ENCODE measurements around the gene ISOC2.
A peak's percentile ranks its signal among the peaks of the same experiment; 100 is the strongest.
"Not testable (repeated sequence)": the region's sequence is repeated elsewhere in the genome, so short reads cannot be mapped to it uniquely, and the experiment has no call there.

The ISOC2 gene

DNA sequence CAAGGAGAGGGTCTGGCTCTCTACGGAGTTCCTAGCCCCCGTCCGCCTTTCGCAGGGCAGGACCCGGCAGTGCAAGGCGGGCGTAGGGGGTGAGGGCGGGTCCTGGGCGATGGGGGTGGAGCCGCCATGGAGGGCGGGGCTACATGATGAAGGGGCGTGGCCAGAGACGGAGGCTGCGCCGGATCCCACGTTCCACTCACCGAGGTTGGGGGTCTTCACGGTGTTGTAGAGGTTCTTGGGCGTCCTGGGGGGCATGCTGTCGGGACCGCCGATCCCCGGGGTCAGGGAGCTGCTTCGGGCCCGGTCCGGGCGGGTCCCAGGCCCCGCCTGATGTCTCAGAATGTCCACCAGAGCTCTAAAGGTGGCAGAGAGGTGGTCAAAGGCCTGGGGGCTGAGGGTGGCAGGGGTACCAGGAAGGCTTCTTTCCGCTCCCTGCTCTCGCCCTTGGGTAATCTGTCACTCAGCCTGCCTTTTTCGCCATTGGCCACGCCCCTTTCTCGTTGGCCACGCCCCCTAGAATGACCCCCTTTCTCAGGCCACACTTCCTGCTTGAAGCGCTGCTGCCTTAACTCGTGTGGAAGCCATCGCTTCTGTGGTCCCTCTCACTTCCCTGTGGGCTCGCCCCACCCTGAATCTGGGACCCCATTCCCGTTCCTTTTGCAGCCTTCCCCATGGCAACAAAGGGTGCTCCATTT, 20.9 kb downstream of the ISOC2 start:
- DNase-seq (ENCODE audit: low read depth in 2 of 2): peak in 1 of 2 donors; percentile 27

DNA sequence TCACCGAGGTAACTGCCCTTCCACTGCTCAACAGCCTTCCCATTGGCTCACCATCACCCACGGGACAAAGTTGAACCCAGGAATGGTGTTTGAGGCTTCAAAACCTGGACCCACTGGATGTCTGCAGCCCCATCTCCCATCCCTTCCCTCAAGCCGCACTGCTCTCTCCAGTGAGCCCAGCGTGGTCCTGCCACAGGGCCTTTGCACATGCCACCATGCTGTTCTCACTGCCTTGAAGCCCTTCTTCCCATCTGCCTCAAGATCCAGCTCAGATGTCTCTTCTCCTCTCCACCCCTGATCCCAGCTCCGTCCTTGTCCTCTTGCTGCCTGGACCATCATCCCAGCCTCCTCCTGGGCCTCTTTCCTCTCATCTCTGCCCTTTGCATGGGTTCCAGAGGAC, 22.4 kb downstream of the ISOC2 start:
- no peak for DNase-seq (ENCODE audit: low read depth in 2 of 2)

DNA sequence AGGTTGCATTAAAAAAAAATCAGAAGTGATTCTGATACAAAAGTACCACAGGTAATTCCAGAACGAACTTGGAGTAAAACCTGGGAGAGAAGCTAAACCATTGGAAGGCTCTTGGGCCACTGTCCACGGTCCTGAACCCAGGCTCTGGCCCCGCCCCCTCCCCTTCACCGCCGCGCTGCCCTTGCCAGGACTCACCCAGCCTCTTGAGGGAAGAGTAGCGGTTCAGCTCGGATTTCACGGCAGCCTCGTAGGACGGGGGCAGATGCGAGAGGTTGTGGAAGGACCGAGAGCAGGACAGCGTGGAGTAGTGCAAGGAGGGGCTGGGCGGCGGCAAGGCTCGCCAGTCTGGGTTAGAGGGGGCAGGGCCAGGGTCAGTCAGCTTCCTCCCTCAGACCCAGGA, 24.0 kb downstream of the ISOC2 start:
- no peak for DNase-seq (ENCODE audit: low read depth in 2 of 2)

DNA sequence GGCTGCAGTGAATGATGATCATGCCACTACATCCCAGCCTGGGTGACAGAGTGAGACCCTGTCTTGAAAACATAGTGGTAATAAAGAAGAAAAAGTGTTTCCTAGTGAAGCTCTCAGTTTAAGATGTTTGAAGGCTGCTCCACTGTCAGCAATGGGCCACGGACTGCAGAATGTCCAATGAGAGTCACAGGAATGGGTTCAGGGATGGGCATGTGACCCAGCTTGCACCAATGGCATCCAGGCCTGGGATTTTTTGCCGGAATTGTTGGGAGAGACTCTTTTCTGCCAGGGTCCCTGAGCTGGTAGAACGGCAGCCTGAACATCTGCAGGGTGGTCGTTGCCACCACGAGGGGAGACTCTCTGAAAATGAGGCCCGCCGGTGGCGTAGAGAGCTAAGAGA, 24.6 kb downstream of the ISOC2 start:
- no peak for DNase-seq (ENCODE audit: low read depth in 2 of 2)

DNA sequence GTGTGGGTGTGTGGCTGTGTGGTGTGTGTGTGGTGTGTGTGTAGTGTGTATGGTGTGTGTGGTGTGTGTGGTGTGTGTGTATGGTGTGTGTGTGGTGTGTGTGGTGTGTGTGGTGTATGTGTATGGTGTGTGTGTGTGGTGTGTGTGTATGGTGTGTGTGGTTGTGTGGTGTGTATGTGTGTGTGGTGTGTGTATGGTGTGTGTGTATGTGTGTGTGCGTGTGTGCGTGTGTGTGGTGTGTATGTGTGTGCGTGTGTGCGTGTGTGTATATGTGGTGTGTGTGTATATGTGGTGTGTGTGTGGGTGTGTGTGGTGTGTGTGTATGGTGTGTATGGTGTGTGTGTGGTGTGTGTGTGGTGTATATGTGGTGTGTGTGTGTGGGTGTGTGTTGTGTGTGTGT, 26.4 kb downstream of the ISOC2 start:
- no peak for DNase-seq (ENCODE audit: low read depth in 2 of 2)

DNA sequence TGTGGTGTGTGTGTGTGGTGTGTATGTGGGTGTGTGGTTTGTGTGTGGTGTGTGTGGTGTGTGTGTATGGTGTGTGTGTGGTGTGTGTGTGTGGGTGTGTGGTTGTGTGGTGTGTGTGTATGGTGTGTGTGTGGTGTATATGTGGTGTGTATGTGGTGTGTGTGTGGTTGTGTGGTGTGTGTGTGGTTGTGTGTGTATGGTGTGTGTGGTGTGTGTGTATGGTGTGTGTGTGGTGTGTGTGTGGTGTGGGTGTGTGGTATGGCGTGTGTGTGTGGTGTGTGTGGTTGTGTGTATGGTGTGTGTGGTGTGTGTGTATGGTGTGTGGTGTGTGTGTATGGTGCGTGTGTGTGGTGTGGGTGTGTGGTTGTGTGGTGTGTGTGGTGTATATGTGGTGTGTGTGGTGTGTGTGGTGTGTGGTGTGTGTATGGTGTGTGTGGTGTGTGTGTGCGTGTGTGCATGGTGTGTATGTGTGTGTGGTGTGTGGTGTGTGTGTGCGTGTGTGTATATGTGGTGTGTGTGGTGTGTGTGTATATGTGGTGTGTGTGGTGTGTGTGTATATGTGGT, 27.0 kb downstream of the ISOC2 start:
- DNase-seq (ENCODE audit: low read depth in 2 of 2): no peak

DNA sequence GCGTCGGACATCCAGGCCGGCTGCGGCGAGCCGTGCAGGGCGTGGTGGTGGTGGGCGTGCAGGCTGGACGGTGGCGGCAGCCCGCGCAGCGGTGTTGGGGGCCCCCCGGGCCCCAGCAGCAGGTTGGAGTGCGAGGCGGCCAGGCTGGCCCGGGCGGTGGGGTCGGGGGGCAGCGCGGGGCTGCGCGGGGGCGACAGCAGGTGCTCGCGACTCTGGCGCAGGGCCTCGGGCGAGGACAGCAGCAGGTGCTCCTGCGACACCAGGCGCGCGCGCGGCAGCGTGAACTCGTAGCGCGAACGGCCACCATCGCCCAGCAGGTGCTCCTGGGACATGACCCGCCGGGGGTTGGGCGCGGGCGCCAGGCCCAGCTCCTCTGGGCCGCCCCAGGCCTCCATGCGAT, 28.1 kb downstream of the ISOC2 start:
- DNase-seq (ENCODE audit: low read depth in 2 of 2): no peak

DNA sequence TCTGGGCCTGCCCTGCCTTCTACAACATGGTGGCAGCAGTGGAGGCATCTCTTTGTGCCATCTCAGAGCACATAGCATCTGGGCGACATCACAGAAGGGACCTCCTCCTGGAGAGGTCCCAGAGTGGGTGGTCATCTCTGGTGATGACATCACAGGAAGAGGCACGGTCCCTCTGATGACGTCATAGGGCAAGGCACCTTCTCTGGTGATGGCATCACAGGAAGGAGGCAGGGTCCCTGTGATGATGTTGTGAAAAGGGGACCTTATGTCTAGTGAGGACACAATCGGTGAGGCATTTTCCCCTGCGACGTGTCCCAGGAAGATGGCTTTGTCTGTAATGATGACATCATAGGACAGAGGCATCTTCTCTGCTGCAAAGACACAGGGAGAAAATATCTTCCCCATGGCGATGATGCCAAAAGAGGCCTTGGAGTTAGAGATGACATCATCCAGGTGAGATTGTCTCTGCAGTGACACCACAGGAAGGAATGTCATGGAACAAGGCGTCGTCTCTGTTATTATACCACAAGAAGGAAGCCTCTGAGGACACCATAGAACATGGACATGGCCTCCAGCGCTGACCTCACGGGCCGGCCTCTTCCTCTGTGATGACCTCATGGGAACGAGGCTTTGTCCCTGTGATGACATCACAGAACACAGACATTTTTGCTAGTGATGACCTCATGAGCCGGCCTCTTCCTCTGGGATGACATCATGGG, 29.0 kb downstream of the ISOC2 start:
- no peak for DNase-seq (ENCODE audit: low read depth in 2 of 2)

DNA sequence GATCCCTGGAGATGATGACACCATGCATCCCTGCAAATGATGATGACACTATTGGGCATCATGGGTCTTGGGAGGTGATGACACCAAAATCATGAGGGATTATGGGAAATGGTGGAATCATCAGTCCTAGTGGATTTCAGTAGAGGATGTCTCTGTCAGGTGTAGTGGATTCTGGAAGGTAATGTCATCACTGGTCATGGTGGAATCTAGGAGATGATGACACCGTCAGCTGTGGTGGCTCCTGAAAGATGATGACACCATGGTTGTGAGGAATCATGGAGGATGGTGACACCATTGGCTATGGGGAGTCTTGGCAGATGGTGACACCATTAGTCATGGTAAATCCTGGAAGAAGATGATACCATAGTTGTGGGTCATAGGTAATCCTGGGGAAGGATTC, 30.3 kb downstream of the ISOC2 start:
- DNase-seq (ENCODE audit: low read depth in 2 of 2): no peak

DNA sequence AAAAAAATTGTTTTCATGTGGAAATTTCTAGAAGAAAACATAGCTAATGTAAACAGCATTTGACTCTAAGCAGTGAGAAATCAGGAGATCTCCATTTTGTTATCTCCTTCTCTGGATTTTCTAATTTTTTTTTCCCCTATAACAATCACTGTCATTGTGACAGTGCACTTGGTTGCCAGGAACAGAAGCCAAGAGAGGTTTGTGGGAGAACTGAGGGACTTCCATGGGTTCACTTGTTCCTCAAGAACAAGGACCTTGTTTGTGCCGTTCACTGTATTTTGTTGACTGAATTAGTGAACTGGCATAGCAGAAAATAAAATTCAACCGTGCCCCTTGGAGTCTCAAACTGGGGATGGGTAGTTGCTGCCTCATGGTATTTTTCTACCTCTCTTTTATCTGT, 35.4 kb downstream of the ISOC2 start:
- no peak for DNase-seq (ENCODE audit: low read depth in 2 of 2)

DNA sequence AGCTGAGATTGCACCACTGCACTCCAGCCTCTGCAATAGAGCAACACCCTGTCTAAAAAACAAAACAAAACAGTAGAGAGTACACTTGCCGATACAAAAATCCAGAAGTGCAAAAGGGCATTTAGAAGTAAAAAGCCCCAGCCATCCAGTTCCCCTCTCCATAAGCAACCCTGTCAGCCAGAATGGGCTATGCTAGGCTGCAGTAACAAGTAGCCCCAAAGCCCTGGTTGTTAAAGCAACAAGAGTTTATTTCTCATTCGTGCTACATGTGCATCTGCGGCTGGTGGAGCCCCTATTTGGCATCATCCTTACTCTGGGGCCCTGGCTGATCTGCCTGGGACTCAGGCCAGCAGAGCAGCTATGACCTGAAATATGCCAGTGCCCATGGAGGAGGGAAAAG, 36.9 kb downstream of the ISOC2 start:
- no peak for DNase-seq (ENCODE audit: low read depth in 2 of 2)

DNA sequence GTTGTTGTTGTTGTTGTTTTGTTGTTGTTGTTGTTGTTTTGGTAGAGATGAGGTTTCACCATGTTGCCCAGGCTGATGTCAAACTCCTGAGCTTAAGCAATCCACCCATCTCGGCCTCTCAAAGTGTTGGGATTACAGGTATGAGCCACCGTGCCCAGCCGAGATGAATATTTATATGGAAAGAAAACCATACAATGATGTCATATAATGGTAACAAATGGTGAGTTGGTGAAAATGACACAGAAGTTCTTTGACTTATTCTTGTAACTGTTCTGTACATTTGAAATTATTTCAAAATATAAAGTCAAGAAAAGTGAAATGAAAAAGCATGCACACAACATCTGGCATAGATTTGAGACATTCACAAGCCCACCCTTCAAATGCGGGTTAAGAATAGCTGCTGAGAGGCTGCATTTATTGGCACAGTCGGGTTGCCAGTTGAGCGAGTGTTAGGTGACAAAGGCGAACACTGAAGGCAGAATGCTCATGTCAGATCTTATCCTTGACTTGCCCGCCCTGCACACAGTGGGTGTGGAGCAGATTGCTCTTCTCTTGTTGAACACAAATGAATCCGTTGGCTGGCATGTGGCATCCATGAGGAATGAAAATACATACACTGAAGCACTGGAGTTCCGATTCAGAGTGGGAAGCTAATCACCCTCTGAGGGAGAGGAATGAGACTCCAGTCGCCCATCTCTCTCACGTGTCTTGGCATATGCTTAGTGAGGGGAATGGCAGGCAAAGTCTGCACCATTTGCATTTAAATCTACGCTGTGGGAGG, 38.0 kb downstream of the ISOC2 start:
- no peak for DNase-seq (ENCODE audit: low read depth in 2 of 2)

DNA sequence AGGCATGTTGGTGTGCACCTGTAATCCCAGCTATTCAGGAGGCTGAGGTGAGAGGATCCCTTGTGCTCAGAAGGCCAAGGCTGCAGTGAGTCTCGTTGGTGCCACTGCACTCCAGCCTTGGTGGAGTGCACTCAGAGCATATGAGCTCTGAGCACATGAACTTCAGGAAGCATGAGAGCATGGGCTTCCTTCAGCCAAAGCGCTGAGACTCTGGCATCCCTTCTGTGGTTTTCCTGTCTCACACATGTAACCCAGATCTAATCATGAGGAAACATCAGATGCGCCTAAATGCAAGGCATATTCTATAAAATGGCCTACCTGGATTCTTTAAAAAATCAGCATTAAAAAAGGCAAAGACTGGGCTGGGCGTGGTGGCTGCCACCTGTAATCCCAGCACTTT, 40.2 kb downstream of the ISOC2 start:
- DNase-seq (ENCODE audit: low read depth in 2 of 2): not testable (repeated sequence)

DNA sequence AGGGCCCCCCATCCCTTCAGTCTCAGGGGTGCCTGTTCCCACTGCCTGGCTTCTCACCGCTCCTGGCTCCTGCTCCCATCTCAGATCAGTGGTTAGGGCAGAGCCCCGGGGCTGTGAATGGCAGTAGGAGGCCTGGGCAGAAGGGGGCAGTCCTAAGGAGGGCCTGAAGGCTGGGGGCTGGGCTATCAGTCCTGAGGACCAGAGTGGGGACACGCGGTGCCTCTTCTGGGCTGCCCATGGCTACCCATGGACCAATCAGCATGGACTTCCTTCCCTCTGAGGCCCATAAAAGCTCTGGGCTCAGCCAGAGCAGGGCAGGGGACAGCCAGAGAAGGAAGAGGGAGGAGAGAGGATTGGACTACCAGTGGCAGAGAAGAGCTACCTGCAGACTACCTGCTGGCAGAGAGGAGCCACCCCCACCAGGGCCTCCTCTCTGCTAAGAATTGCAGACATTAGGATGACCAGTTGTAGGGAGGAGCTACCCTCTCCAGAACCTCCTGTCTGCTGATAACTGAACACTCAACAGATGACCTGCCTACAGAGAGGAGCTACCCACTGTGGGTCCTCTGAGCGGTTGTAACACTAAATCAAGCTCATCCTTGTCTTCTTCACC, 41.7 kb downstream of the ISOC2 start:
- no peak for DNase-seq (ENCODE audit: low read depth in 2 of 2)

DNA sequence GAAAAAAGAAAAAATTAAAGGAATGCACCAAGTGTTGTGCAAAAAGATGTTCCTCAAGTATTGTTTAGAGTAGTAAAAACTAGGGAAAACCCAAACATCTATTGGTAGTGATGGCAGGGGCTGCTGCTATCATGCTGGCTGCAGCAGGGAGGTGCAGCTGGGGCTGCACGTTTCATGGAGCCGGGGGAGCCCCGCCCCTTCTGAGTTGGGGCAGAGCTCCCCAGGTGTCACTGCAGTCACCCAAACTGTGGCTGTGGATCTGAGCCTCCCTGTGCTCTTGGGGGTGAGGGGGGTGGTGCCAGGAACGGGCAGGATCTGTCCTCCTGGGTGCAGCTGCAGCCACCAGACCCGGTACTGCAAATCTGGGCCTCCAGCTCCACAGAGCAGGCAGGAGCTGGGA, 42.3 kb downstream of the ISOC2 start:
- DNase-seq (ENCODE audit: low read depth in 2 of 2): no peak

DNA sequence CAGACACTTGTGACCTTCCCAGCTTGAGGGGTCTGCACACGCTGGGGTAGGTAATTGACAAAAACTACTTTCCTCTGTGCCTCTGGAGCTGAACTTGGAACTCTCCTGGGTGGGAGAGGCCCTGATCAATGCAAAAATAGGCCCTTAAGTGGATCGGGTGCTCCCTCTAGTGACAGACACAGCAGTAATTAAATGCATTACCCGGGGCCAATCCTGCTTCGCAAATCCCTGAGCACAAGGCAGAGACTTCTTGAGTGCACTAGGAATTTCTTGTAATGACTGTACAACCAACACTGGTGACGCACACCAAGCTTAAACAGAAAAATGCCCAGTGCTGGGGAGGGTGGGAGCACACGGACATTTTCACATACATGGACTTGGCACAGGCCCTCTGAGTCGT, 43.3 kb downstream of the ISOC2 start:
- no peak for DNase-seq (ENCODE audit: low read depth in 2 of 2)

DNA sequence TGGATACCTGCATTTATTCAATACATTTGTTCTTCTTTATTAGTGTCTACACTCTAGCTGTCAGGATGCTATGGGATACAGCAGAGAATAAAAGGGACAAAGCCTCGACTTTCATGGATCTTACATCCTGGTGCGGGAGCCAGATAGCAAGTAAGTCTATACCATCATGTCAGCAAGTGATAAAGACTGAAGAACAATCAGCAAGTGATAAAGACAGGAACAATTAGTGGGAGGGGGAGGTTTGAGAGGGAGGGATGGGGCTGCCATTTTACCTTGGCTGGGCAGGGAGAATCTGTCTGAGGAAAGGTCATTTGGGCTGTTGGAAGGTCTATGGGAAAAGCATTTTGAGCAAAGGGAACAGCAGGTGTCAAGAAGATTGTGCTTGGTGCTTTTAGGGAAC, 51.3 kb downstream of the ISOC2 start:
- no peak for DNase-seq (ENCODE audit: low read depth in 2 of 2)

DNA sequence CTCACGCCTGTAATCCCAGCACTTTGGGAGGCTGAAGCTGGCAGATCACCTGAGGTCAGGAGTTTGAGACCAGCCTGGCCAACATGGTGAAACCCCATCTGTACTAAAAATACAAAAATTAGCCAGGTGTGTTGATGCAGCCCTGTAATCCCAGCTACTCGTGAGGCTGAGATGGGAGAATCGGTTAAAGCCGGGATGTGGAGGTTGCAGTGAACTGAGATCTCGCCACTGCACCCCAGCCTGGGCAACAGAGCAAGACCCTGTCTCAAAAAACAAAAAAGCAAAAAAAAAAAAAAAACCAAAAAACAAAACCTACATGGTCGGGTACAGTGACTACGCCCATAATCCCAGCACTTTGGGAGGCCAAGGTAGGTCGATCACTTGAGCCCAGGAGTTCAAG, 52.3 kb downstream of the ISOC2 start:
- not testable (repeated sequence) for DNase-seq (ENCODE audit: low read depth in 2 of 2)

DNA sequence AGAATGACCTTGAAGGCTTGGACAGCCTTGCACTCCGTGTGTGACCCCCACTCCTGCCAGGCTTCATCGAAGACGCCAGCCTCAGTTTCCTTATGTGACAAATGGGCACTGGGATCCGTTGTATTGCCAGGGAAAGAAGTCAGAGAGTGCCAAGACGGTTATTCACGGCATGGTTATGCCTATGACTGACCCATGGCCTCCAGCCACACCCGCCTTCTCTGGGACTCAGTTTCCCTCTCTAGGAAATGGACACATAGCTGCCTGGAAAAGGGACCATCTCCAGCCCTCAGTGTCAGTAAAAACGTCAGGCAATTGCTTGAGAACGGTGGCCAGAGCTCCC, 52.9 kb downstream of the ISOC2 start:
- no peak for DNase-seq (ENCODE audit: low read depth in 2 of 2)

DNA sequence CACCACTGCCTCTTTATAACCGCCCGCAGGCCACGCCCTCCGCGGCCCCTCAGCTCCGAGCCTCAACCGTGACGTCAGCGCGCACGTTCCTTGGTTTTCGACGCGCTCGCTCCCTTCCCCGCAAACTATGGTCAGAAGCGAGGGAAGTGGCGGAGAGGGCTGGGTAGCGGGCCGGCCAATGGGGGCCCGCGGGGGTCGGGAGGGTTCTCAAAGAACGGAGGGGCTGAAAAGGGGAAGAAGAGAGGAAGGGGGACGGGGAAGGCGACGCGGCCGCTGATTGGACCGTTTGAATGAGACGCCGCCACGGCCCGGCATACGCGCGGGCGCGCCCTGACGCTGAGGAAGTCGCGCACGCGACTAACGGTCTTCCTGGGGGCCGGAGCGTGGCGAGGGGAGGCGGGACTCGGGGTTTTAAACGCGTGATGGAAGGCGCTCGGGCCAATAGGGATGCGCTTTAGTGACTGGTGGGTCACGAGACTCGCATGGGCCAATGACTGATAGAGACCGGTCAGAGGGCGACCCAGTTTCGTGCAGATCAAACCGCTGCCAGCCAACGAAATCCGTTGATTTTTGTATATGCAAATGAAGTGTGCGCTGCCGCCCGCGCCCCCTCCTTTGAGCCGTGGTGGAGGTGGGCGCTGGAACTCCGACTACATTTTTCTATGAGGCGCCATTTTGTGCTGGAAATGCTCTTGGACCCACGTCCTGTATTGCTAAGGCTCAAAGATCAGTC, 53.5 kb downstream of the ISOC2 start:
- DNase-seq (ENCODE audit: low read depth in 2 of 2): peak; percentile 94 to 95

DNA sequence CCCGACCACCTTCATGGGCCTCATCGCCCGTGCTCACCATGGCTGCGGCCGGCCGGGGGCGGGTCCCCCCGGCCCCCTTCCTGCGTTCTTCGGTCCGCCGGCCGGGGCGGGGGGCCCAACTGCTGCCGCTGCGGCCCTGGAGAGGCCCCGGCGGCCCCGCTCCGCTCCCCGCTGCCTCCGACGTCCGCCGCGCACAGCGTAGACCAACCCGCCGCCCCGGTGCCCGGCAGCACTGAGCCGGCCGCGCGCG, 54.0 kb downstream of the ISOC2 start, which contains the start of gene UBE2S:
Gene UBE2S, minus strand, starts transcription at position 239 of the 250 bp plus-strand sequence. Its CDS starts 199 bp downstream, at position 40.
- not testable (repeated sequence) for DNase-seq (ENCODE audit: low read depth in 2 of 2)

All from stimulated activated CD8-positive, alpha-beta memory T cell treated with anti-CD3 and anti-CD28 coated beads, Interleukin-2, amount 100 ng/mL, for 48 hours (primary cell).